Kidney epithelial cell (primary cell): ENCODE results near the gene EXTL1. TPM values are rescaled to one million over a fixed set of nuclear protein-coding genes. Genes with fewer than 3 reads are reported as not detected.

Experiments
- DNase-seq: peaks from one replicate; pipeline ENCODE4 v3.0.0-alpha.2; 2010; ENCODE audit warnings: low read depth
- H3K27me3 ChIP-seq: 2 replicates; pipeline ENCODE4 v1.6.0; 2011; ENCODE audit warnings: low read length; ENCODE audit not compliant: control insufficient read depth, insufficient read depth
- H3K36me3 ChIP-seq: 2 replicates; pipeline ENCODE4 v1.5.1; 2011; ENCODE audit warnings: low read length; ENCODE audit not compliant: control insufficient read depth, insufficient read depth
- H3K4me3 ChIP-seq: 2 replicates; pipeline ENCODE4 v1.5.1; 2011; ENCODE audit warnings: low read depth, mild to moderate bottlenecking, control low read depth, low read length
- CTCF ChIP-seq: IDR thresholded peaks from 2 replicates; pipeline ENCODE4 v1.5.1; 2011; ENCODE audit warnings: mild to moderate bottlenecking, moderate library complexity, low read length, control low read depth, inconsistent platforms; ENCODE audit not compliant: insufficient read depth, poor library complexity, severe bottlenecking
- total RNA-seq: library from RNA; depleted of rRNA; stranded (reverse); fragments of >200 nt; gene quantifications from 2 replicates; pipeline ENCODE4 v1.2.3, GENCODE V29; 2015

Gene EXTL1
- total RNA-seq, 1 donor from 2014 or later: 1.3 TPM

DNA sequence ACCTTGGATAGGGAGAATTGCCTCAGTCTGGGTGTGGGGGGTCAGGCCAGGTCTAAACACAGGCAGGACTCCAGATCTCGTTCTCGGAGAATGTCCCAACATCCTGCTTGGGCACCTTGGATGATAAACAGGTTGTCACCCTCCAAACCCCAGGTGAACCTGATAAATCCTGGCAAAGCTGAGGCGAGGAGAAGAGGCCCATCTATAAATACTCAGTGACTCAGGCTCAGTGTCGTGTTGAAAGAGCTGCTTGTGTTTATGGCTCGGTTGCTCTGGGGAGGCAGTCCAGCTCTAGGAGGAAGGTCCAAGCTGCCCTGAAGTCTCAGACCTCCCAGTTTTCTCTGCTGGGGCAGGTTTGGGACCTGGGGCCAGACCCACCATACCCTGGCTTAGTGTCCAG is 61.6 kb downstream of the EXTL1 start:
- H3K36me3 ChIP-seq: no peaks in the 10 kb centered on the region

DNA sequence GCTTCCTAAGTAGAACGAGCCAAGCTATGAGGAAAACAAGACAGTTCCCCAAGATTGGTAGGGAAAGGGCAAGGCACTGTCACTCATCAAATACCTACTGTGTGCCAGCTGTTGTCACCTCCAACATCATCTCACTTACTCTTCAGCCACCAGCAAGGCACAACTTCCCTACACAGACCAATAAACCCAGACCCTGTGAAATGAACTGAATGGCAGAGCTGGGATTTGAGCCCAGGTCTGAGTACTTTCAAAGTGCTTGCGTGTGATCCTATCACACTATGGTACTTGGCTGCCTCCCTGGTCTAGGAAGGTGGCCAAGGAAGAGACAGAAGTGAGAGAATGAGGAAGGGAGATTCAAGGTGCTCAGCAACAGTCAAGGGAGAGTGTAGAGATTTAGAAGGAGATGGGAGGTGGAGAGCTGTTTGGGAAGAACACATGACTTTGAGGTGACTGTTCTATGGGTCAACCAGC is 62.6 kb downstream of the EXTL1 start:
- Histone ChIP-seq H3K4me3 (no peak overlapping the region), H3K27me3 (peaks cover 10% of the 10 kb centered on the region), H3K36me3 (no peaks in the 10 kb centered on the region)
- DNase-seq: no peak
- no peak for TF ChIP-seq CTCF

More for the DNA sequence above, 61.6 kb downstream of the EXTL1 start:
- DNase-seq: no peak
- H3K4me3 ChIP-seq: no peak overlapping the region
- H3K27me3 ChIP-seq: peaks cover 10% of the 10 kb centered on the region
- TF ChIP-seq CTCF: no peak

DNA sequence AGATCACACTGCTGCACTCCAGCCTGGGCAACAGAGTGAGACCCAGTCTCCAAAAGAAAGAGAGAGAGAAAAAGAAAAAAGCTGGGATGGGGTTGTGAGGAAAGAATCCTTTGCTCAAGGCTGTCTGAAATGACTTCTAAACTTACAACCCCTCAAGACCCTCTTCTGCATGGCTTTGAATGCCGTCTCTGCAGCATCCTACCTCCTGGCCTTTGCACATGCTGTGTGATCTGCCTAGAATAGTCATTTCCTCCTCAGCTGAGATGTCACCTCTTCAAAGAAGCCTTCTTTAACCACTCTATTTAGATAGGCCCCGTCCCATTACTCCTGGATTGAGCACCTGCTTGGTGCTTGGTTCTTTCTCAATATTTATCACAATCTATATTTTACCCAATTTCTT is 63.3 kb downstream of the EXTL1 start:
- no peak for TF ChIP-seq CTCF
- peaks cover 10% of the 10 kb centered on the region for H3K27me3 ChIP-seq
- DNase-seq: no peak
- no peak overlapping the region for H3K4me3 ChIP-seq
- no peaks in the 10 kb centered on the region for H3K36me3 ChIP-seq

Other genes with a start within 250 kb of the EXTL1 start
- 50.8 and 65.6 TPM in 2 replicates for gene SELENON, start 221.6 kb upstream of the EXTL1 start, total RNA-seq
- gene MTFR1L, start 201.8 kb upstream of the EXTL1 start, total RNA-seq: 46.3 and 51.0 TPM in 2 replicates
- gene AUNIP, start 162.3 kb upstream of the EXTL1 start, total RNA-seq: 1.7 and 6.2 TPM in 2 replicates
- gene PAQR7, start 146.1 kb upstream of the EXTL1 start, total RNA-seq: 8.7 and 11.9 TPM in 2 replicates
- 182 and 207 TPM in 2 replicates for gene STMN1, start 115.4 kb upstream of the EXTL1 start, total RNA-seq
- 20.8 and 23.1 TPM in 2 replicates for gene PAFAH2, start 23.7 kb upstream of the EXTL1 start, total RNA-seq
- 0.48 and 0.75 TPM in 2 replicates for gene SLC30A2, start 24.3 kb downstream of the EXTL1 start, total RNA-seq
- 0.14 TPM in 1 of 2 replicates, not detected in the other for gene TRIM63, start 45.9 kb downstream of the EXTL1 start, total RNA-seq
- gene PDIK1L, start 90.0 kb downstream of the EXTL1 start, total RNA-seq: 6.6 and 6.8 TPM in 2 replicates
- 0.07 and 0.79 TPM in 2 replicates for gene FAM110D, start 137.3 kb downstream of the EXTL1 start, total RNA-seq
- not detected in 2 replicates for gene C1orf232, start 147.2 kb downstream of the EXTL1 start, total RNA-seq
- gene ZNF593, start 148.1 kb downstream of the EXTL1 start, total RNA-seq: 53.0 and 73.8 TPM in 2 replicates
- not detected in 2 replicates for gene ZNF593OS, start 150.1 kb downstream of the EXTL1 start, total RNA-seq
- 15.2 and 16.8 TPM in 2 replicates for gene CNKSR1, start 155.7 kb downstream of the EXTL1 start, total RNA-seq
- 0.04 TPM in 1 of 2 replicates, not detected in the other for gene CATSPER4, start 168.8 kb downstream of the EXTL1 start, total RNA-seq
- gene CEP85, start 212.4 kb downstream of the EXTL1 start, total RNA-seq: 7.5 and 9.7 TPM in 2 replicates